Inflammatory macrophage treated with lipopolysaccharide for 1 hour (primary cell): ENCODE results near the gene POMT1.
A peak's percentile ranks its signal among the peaks of the same experiment; 100 is the strongest.

Experiments
- DNase-seq, 2 donors: peaks; one replicate each; pipeline ENCODE4 v3.0.0-alpha.2; 2020 to 2022

Gene POMT1

DNA sequence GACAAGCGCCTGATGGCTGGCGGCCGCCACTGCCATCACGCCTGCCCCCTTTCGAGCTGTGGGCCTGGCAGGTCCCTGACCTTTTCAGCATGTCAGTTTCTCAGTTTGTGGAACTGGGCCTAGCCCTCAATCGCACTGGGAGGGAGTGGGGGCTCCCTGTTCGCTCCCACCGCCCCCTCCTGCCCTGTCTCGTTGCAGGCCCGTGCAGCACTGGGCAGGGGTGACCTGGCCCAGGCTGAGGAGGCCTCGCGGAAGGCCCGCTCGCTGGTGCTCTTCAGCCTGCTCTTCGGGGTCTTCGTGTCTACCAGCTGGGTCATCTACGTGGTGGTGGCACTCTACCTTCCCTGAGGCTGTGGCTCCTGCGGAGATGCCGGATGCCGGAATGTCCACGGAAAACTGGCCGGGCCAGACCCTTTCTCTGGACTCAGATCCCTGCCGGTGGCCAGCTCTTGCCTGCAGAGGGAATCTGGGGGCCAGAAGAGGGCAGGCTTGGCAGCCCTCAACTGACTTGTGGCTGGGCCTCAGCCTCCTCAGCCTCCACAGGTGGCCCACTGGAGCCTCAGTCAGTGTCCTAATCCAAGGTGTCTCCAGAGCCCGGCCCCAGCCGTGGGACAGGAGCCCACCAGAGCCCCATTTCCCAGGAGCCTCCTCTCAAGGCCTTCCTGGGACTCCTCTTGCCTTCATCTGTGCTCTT is 55.3 kb downstream of the POMT1 start:
- no peak for DNase-seq

DNA sequence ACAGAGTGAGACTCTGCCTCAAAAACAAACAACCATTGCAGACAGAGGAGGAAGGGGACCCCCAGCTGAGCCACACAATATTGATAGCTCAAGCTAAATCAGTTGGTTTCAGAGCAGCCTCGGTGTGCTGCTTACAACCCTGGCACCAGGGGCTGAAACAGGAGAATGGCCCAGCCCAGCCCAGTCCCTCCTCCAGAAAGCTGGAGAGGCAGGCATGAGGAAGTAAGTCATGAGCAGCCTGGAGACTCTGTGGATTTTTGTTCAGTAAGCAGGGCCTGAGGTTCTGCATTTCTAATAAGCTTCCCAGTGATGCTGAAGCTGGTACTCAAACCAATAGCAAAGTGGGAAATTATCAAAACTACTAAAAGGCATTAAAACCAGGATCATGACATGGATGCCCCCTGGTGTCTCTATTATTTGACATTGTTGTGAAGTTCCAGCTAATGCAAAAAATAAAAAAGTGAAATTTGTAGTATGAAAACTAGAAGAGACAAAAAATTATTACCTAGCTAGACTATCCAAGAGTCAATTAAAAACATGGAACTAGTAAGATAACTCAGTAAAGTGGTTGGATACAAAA is 56.8 kb downstream of the POMT1 start:
- peak; percentile 47 to 55 for DNase-seq

DNA sequence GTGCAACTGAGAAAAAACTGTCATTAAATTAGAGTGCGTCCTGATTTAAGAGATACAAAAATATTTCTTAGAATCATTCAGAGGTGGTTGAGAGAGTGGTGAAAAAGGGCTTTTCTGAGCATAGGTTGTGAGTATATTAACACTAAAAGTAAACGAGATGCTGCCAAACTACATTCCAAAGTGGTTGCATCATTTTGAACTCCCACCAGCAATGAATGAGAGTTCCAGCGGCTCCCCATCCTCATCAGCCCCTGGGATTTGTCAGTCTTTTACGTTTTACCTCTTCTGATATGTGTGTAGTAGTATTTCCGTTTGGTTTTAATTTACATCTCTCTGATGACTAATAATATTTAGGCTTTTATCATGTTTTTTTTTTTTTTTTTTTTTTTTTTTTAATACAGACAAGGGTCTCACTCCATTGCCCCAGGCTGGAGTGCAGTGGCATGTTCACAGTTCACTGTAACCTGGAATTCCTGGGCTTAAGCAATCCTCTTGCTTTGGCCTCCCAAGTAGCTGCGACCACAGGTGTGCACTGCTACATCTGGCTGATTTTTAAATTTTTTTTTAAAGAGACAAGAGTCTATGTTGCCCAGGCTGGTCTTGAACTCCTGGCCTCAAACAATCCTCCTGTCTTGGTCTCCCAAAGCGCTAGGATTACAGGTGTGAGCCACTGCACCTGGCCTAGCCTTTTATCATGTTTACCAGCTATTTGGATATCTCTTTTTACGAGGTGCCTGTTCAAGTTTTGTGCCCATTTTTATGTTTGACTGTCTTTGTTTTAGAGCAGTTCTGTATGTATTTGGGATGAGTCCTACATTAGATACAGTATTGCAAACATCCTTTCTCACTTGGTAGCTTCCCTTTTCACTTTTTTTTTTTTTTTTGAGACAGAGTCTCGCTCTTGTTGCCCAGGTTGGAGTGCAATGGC is 59.6 kb downstream of the POMT1 start:
- DNase-seq, result no peak

DNA sequence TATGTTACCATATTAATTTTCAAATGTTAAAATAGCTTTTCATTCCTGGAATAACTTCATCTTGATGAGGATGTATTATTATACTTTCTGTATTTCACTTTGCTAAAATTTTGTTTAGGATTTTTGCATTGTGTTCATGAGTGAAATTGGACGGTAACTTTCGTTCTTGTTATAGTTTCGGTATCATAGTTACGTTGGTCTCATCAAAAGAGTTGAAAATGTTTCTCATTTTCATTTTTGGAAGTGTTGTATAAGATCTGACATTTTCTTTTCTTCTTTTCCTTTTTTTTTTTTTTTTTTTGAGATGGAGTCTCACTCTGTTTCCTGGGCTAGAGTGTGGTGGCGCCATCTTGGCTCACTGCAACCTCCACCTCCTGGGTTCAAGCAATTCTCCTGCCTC is 62.7 kb downstream of the POMT1 start:
- no peak for DNase-seq

DNA sequence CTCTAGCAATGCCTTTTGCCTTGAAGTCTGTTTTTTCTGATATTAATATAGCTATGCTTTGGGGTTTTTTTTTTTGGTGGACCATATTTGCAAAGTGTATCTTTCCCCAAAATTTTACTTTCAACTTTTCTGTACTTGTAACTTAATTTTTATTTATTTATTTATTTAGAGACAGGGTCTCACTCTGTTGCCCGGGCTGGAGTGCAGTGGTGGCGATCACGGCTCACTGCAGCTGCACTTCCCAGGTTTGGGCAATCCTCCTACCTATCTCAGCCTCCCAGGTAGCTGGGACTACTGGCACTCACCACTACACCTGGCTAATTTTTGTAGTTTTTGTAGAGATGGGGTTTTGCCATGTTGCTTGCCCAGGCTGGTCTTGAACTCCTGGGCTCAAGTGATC is 63.4 kb downstream of the POMT1 start:
- no peak for DNase-seq

DNA sequence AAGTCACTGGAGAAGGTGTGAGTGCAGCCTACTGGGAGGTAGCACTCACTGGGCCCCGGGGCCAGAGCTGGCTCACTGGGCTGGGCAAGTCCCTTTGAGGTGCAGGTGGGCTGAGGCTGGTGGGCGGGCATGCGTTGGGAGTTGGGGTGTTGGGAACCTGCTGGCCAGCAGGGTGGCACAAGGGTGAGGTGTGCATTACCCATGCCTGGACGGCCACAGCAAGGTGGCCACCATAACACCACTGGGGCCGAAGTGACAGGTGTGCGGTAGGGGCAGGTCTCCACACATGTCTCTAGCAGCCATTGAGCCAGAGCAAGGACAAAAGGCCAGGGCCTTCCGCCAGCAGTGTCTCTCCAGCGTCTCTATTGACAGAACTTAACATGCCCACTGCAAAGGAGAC is 65.2 kb downstream of the POMT1 start:
- no peak for DNase-seq
